Measurements from ENCODE around the gene PLEKHA1. TPM values are rescaled to one million over a fixed set of nuclear protein-coding genes. Genes with fewer than 3 reads are reported as not detected.

The PLEKHA1 gene
- total RNA-seq, 3 donors from 2014 or later = 24.2 to 38.9 (median 26.2) TPM

GRCh38 chr10:122460891-122461293 lies 86.4 kb downstream of the PLEKHA1 start:
- Histone ChIP-seq H3K4me3 (peak overlapping the region; percentile 72 to 91 (median 81)), H3K4me1 (peaks cover 4 to 6% of the 10 kb centered on the region in 2 donors), H3K9me3 (no peaks in the 10 kb centered on the region), H3K27ac (peak overlapping the region; percentile 68 to 76), H3K27me3 (no peaks in the 10 kb centered on the region), H3K36me3 (no peaks in the 10 kb centered on the region)
- TF ChIP-seq POLR2AphosphoS5 (IDR thresholded peaks at IDR 0.05) (no peak), POLR2A (IDR thresholded peaks at IDR 0.05) (no peak), CTCF (IDR thresholded peaks at IDR 0.05) (no peak)
- intact Hi-C loops (cut with DNase I; ENCODE audit: low total_unique reads) = no loop called here
- DNase-seq (ENCODE audit: low spot score in 2 of 2) = no peak

DNA sequence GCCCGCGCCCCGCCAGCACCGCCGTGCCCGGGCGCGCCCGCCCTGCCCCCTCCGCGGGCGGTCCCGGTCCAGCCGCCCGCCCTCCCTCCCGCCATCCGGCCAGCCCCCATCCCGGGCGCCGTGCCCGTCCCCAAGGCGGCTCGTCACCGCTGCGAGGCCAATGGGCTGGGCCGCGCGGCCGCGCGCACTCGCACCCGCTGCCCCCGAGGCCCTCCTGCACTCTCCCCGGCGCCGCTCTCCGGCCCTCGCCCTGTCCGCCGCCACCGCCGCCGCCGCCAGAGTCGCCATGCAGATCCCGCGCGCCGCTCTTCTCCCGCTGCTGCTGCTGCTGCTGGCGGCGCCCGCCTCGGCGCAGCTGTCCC lies 86.8 kb downstream of the PLEKHA1 start, which contains the start of gene HTRA1:
HTRA1 (plus strand) TSS at position 187 of the 362 bp plus-strand sequence; CDS start at position 287, 100 bp downstream.
- TF ChIP-seq CTCF (IDR thresholded peaks at IDR 0.05) (no peak), POLR2AphosphoS5 (IDR thresholded peaks at IDR 0.05) (no peak), POLR2A (IDR thresholded peaks at IDR 0.05) (no peak)
- Histone ChIP-seq H3K36me3 (no peaks in the 10 kb centered on the region), H3K27me3 (no peaks in the 10 kb centered on the region), H3K27ac (peak within 1 kb of the TSS; percentile 75 to 76), H3K4me3 (peak within 1 kb of the TSS; percentile 72 to 91 (median 81)), H3K9me3 (no peaks in the 10 kb centered on the region), H3K4me1 (peaks cover 4 to 6% of the 10 kb centered on the region in 2 donors)
- peak; percentile 49 to 61 for DNase-seq (ENCODE audit: low spot score in 2 of 2)
- intact Hi-C loops (cut with DNase I; ENCODE audit: low total_unique reads) = no loop called here

- intact Hi-C loops (cut with DNase I; ENCODE audit: low total_unique reads) = no loop called here
- no peak for DNase-seq (ENCODE audit: low spot score in 2 of 2)
- H3K36me3 ChIP-seq = no peaks in the 10 kb centered on the region
- TF ChIP-seq CTCF (IDR thresholded peaks at IDR 0.05) (no peak), POLR2AphosphoS5 (IDR thresholded peaks at IDR 0.05) (no peak), POLR2A (IDR thresholded peaks at IDR 0.05) (no peak)
- peak overlapping the region; percentile 72 to 91 (median 81) for H3K4me3 ChIP-seq
- no peaks in the 10 kb centered on the region for H3K27me3 ChIP-seq
- peaks cover 4 to 6% of the 10 kb centered on the region in 2 donors for H3K4me1 ChIP-seq
- no peaks in the 10 kb centered on the region for H3K9me3 ChIP-seq
- peak overlapping the region; percentile 75 to 76 for H3K27ac ChIP-seq
These were observed 87.4 kb downstream of the PLEKHA1 start for GRCh38 chr10:122461729-122462532.

- H3K27me3 ChIP-seq = no peaks in the 10 kb centered on the region
- TF ChIP-seq POLR2AphosphoS5 (IDR thresholded peaks at IDR 0.05) = peak in 1 of 3 donors; percentile 17
- peak; percentile 10 for TF ChIP-seq POLR2A (IDR thresholded peaks at IDR 0.05)
- no peak for TF ChIP-seq CTCF (IDR thresholded peaks at IDR 0.05)
- peak in 1 of 2 donors; percentile 45 for DNase-seq (ENCODE audit: low spot score in 2 of 2)
- H3K4me1 ChIP-seq = peaks cover 4 to 6% of the 10 kb centered on the region in 2 donors
- intact Hi-C loops (cut with DNase I; ENCODE audit: low total_unique reads) = no loop called here
- no peaks in the 10 kb centered on the region for H3K36me3 ChIP-seq
- H3K4me3 ChIP-seq = peak overlapping the region; percentile 72 to 91 (median 81)
- H3K27ac ChIP-seq = peak overlapping the region; percentile 75 to 76
- H3K9me3 ChIP-seq = no peaks in the 10 kb centered on the region
These were observed 88.3 kb downstream of the PLEKHA1 start for GRCh38 chr10:122462533-122463465.
